Ishikawa (cell line): ENCODE measurements around the gene SMAD6.

Experiments used
- CEBPB ChIP-seq: IDR thresholded peaks from 2 replicates; pipeline ENCODE4 v1.6.1; 2012
- CREB1 ChIP-seq: IDR thresholded peaks from 2 replicates; pipeline ENCODE4 v1.6.1; 2012; ENCODE audit warnings: low read depth
- EGR1 ChIP-seq: IDR thresholded peaks from 2 replicates; pipeline ENCODE4 v1.6.1; 2012
- EP300 ChIP-seq: IDR thresholded peaks from 2 replicates; pipeline ENCODE4 v1.6.1; 2012; ENCODE audit warnings: borderline replicate concordance
- FOXM1 ChIP-seq: IDR thresholded peaks from 2 replicates; pipeline ENCODE4 v1.6.1; 2012; ENCODE audit warnings: low read depth, borderline replicate concordance
- RAD21 ChIP-seq: IDR thresholded peaks from 2 replicates; pipeline ENCODE4 v1.6.1; 2012; ENCODE audit warnings: low read depth
- REST ChIP-seq: IDR thresholded peaks from 2 replicates; pipeline ENCODE4 v1.6.1; 2012; ENCODE audit warnings: low read depth, mild to moderate bottlenecking
- TAF1 ChIP-seq: IDR thresholded peaks from 2 replicates; pipeline ENCODE4 v1.6.1; 2012; ENCODE audit warnings: low read depth, mild to moderate bottlenecking
- TCF12 ChIP-seq: IDR thresholded peaks from 2 replicates; pipeline ENCODE4 v1.6.1; 2012; ENCODE audit warnings: low read depth
- TEAD4 ChIP-seq: IDR thresholded peaks from 2 replicates; pipeline ENCODE4 v1.6.1; 2012
- YY1 ChIP-seq: IDR thresholded peaks from 2 replicates; pipeline ENCODE4 v1.6.1; 2012; ENCODE audit warnings: low read depth
- ZBTB7A ChIP-seq: IDR thresholded peaks from 2 replicates; pipeline ENCODE4 v1.6.1; 2012; ENCODE audit warnings: low read depth
- TF ChIP-seq, protein P1 (sequence below): IDR thresholded peaks from 2 replicates; pipeline ENCODE4 v1.6.1; 2012

DNA sequence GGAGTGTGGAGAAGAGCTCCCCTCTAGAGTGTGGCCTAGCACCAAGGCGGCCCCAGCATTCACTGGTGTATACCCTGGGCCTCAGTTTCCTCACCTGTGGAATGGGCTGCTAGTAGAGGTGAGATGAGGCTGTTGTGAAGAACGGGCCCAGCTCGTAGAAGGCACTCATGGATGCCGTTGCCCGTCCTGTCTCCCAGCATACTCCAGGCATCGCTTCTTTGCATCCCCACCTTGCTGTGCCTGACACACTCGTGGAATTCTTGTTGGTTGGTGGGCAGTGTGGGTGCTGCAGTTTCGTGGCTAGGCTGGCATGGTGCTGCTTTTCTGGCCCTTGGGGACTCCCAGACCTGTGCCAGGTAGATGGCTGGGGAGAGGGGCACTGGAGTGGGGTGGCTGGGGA, 76.7 kb downstream of the SMAD6 start:
- TF ChIP-seq TAF1 = no peak
- no peak for TF ChIP-seq EP300
- no peak for TF ChIP-seq RAD21
- no peak for TF ChIP-seq CEBPB
- TF ChIP-seq, protein P1, sequence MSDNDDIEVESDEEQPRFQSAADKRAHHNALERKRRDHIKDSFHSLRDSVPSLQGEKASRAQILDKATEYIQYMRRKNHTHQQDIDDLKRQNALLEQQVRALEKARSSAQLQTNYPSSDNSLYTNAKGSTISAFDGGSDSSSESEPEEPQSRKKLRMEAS = no peak
- TF ChIP-seq YY1 = no peak
- TF ChIP-seq REST = no peak
- no peak for TF ChIP-seq TCF12
- TF ChIP-seq FOXM1 = no peak
- TF ChIP-seq CREB1 = no peak
- TF ChIP-seq EGR1 = no peak
- TF ChIP-seq ZBTB7A = no peak
- no peak for TF ChIP-seq TEAD4
